Measurements from ENCODE around the gene FPR3. TPM values are rescaled to one million over a fixed set of nuclear protein-coding genes. Genes with fewer than 3 reads are reported as not detected.

Gene FPR3
- total and polyA plus RNA-seq, 9 of the 15 experiments (the other 6 are each of a cell fraction or from before 2014, with no cell fraction given), result 0.08 to 0.51 (median 0.22) TPM; not detected in 1

DNA sequence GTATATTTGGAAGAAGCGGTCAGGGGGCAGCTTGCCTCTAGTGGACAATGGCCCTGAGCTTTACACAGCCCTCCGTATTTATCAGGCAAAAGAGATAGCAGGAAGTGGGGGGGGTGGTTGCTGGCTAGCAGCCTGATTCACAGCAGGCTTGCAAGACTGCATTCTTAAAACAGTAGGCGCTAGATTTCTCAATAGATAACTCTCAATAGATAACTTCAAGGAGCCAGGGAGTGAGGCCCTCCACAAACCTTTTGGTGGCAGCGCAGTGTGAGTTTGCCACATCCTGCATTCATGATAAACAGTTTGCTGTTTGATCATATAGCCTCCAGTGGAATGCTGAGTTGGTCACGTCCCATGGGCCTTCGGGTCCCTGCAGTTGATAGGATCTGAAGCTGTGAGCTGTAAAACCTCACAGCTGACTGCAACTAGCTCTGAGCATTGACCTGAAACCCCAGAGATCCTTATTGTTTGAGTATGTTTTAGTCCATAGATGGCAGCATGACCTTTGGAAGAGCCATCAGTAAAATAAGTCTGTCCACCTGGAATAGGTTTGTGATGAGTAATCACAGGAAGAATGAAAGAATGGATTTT, 12.2 kb downstream of the FPR3 start (continued):
- TF ChIP-seq RREB1 (CRISPR knock-in tag; IDR thresholded peaks at IDR 0.05), result no peak
- TF ChIP-seq GABPA (tag; conservative IDR thresholded peaks at IDR 0.05; ENCODE audit: low read depth), result peak; percentile 62
- TF ChIP-seq, protein P1, sequence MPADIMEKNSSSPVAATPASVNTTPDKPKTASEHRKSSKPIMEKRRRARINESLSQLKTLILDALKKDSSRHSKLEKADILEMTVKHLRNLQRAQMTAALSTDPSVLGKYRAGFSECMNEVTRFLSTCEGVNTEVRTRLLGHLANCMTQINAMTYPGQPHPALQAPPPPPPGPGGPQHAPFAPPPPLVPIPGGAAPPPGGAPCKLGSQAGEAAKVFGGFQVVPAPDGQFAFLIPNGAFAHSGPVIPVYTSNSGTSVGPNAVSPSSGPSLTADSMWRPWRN (IDR thresholded peaks at IDR 0.05; ENCODE audit: low read depth), result 0 out of 2 replicates have a peak, but pooled peaks have one; percentile 28
- no peak for TF ChIP-seq ZFP30 (CRISPR knock-in tag; IDR thresholded peaks at IDR 0.05; ENCODE audit: borderline replicate concordance)
- no peak for TF ChIP-seq CHD4 (IDR thresholded peaks at IDR 0.05; ENCODE audit: insufficient read depth, insufficient replicate concordance, low read depth, low read length, poor library complexity, severe bottlenecking)
- TF ChIP-seq ZNF232 (CRISPR knock-in tag; IDR thresholded peaks at IDR 0.05), result no peak
- TF ChIP-seq SMARCE1 (IDR thresholded peaks at IDR 0.05), result peak; percentile 77
- no peak for TF ChIP-seq E2F3 (CRISPR knock-in tag; IDR thresholded peaks at IDR 0.05)
- TF ChIP-seq KLF16 (IDR thresholded peaks at IDR 0.05), result no peak
- TF ChIP-seq SETDB1 (IDR thresholded peaks at IDR 0.05; ENCODE audit: low read length), result no peak
- TF ChIP-seq SRSF9 (IDR thresholded peaks at IDR 0.05; ENCODE audit: borderline replicate concordance, low read depth, low read length), result no peak
- TF ChIP-seq ZBTB2 (IDR thresholded peaks at IDR 0.05), result peak; percentile 53; the same call in 1 of the 2 replicates
- TF ChIP-seq ZZZ3 (IDR thresholded peaks at IDR 0.05), result no peak
- TF ChIP-seq JUNB (CRISPR knock-in tag; conservative IDR thresholded peaks at IDR 0.05), result no peak
- TF ChIP-seq NCOA2 (IDR thresholded peaks at IDR 0.05; ENCODE audit: partially characterized antibody in 2 of 2), result no peak
- TF ChIP-seq, protein P2, sequence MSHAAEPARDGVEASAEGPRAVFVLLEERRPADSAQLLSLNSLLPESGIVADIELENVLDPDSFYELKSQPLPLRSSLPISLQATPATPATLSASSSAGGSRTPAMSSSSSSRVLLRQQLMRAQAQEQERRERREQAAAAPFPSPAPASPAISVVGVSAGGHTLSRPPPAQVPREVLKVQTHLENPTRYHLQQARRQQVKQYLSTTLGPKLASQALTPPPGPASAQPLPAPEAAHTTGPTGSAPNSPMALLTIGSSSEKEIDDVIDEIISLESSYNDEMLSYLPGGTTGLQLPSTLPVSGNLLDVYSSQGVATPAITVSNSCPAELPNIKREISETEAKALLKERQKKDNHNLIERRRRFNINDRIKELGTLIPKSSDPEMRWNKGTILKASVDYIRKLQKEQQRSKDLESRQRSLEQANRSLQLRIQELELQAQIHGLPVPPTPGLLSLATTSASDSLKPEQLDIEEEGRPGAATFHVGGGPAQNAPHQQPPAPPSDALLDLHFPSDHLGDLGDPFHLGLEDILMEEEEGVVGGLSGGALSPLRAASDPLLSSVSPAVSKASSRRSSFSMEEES (CRISPR knock-in tag; IDR thresholded peaks at IDR 0.05), result no peak
- peak; percentile 22; the same call in 1 of the 2 replicates for TF ChIP-seq NCOA1 (IDR thresholded peaks at IDR 0.05; ENCODE audit: low read depth)
